Osteoblast (primary cell): Measurements from ENCODE around the gene RAB3D. TPM values are rescaled to one million over a fixed set of nuclear protein-coding genes. Genes with fewer than 3 reads are reported as not detected.
A peak's percentile ranks its signal among the peaks of the same experiment; 100 is the strongest.
"Not testable (repeated sequence)": the region's sequence is repeated elsewhere in the genome, so short reads cannot be mapped to it uniquely, and the experiment has no call there.

Experiments
- DNase-seq: peaks from one replicate; pipeline ENCODE4 v3.0.0; 2011; ENCODE audit warnings: low spot score, mixed read lengths; ENCODE audit not compliant: insufficient read length; ENCODE audit errors: missing footprints
- H2AFZ ChIP-seq: 2 replicates; pipeline ENCODE4 v1.6.0; 2011; ENCODE audit warnings: mild to moderate bottlenecking, low read length
- H3K27ac ChIP-seq: 2 replicates; pipeline ENCODE4 v1.5.1; 2011; ENCODE audit warnings: mild to moderate bottlenecking, low read depth, low read length, moderate library complexity
- H3K27me3 ChIP-seq: 2 replicates; pipeline ENCODE4 v1.6.0; 2012; ENCODE audit warnings: mild to moderate bottlenecking, control low read depth, inconsistent platforms, low read length, moderate library complexity; ENCODE audit not compliant: insufficient read depth
- H3K36me3 ChIP-seq: 2 replicates; pipeline ENCODE4 v1.5.1; 2011; ENCODE audit warnings: mild to moderate bottlenecking, low read length, control low read depth, moderate library complexity; ENCODE audit not compliant: insufficient read depth
- H3K4me1 ChIP-seq: 2 replicates; pipeline ENCODE4 v1.5.1; 2011; ENCODE audit warnings: mild to moderate bottlenecking, low read length, control low read depth, moderate library complexity; ENCODE audit not compliant: insufficient read depth
- H3K4me2 ChIP-seq: 2 replicates; pipeline ENCODE4 v1.6.0; 2011; ENCODE audit warnings: mild to moderate bottlenecking, low read length; ENCODE audit not compliant: insufficient read depth
- H3K4me3 ChIP-seq: fragments of 200-600 bp; sonication (generic); 3 replicates; pipeline ENCODE4 v1.5.1; 2012; ENCODE audit warnings: mild to moderate bottlenecking, low read length, inconsistent platforms; ENCODE audit not compliant: insufficient read depth
- H3K79me2 ChIP-seq: 2 replicates; pipeline ENCODE4 v1.6.0; 2012; ENCODE audit warnings: mild to moderate bottlenecking, low read length, control low read depth, inconsistent platforms; ENCODE audit not compliant: insufficient read depth
- H3K9me3 ChIP-seq: 2 replicates; pipeline ENCODE4 v1.5.1; 2011; ENCODE audit warnings: low read depth, low read length, control low read depth
- H4K20me1 ChIP-seq: 2 replicates; pipeline ENCODE4 v1.6.0; 2012; ENCODE audit warnings: mild to moderate bottlenecking, low read length, control low read depth; ENCODE audit not compliant: insufficient read depth
- CTCF ChIP-seq: IDR thresholded peaks from 2 replicates; pipeline ENCODE4 v1.5.1; 2011; ENCODE audit warnings: mild to moderate bottlenecking, low read depth, low read length, moderate library complexity; ENCODE audit errors: extremely low read depth
- total RNA-seq: library from RNA; depleted of rRNA; stranded (reverse); fragments of >200 nt; gene quantifications from 2 replicates; pipeline ENCODE4 v1.2.3, GENCODE V29; 2012

The RAB3D gene
- total RNA-seq, 1 donor = 3.3 TPM

- Histone ChIP-seq H3K4me2 (peak overlapping the region; percentile 83), H3K79me2 (peaks cover 10% of the 10 kb centered on the region), H3K27ac (no peak overlapping the region), H3K27me3 (peaks cover 14% of the 10 kb centered on the region), H3K9me3 (no peaks in the 10 kb centered on the region), H2AFZ (no peak overlapping the region), H3K4me1 (peaks cover 43% of the 10 kb centered on the region), H3K4me3 (no peak overlapping the region), H4K20me1 (peaks cover 10% of the 10 kb centered on the region), H3K36me3 (peaks cover 3% of the 10 kb centered on the region)
- no peak for TF ChIP-seq CTCF
- peak; percentile 27 for DNase-seq
These were observed 40.4 kb upstream of the RAB3D start for GRCh38 chr19:11379857-11380350.

- H3K27ac ChIP-seq, H3K36me3 ChIP-seq, H3K9me3 ChIP-seq, H2AFZ ChIP-seq, H3K79me2 ChIP-seq, DNase-seq, H3K4me2 ChIP-seq, H3K4me3 ChIP-seq: not testable (repeated sequence)
- H3K27me3 ChIP-seq = peaks cover 14% of the 10 kb centered on the region
- H4K20me1 ChIP-seq = peaks cover 10% of the 10 kb centered on the region
- H3K4me1 ChIP-seq = peaks cover 44% of the 10 kb centered on the region
These were observed 39.9 kb upstream of the RAB3D start for GRCh38 chr19:11379269-11379845.

- Histone ChIP-seq H3K4me1 (peaks cover 52% of the 10 kb centered on the region), H3K36me3 (peaks cover 3% of the 10 kb centered on the region), H3K79me2 (peaks cover 10% of the 10 kb centered on the region), H3K27me3 (peaks cover 11% of the 10 kb centered on the region), H3K4me2 (peak overlapping the region; percentile 60), H3K9me3 (no peaks in the 10 kb centered on the region), H3K27ac (peak overlapping the region; percentile 54), H2AFZ (no peak overlapping the region), H3K4me3 (peak overlapping the region; percentile 13), H4K20me1 (peaks cover 10% of the 10 kb centered on the region)
- DNase-seq = peak; percentile 98
- peak; percentile 25 for TF ChIP-seq CTCF
These were observed 39.1 kb upstream of the RAB3D start for GRCh38 chr19:11378319-11379189.

- Histone ChIP-seq H3K9me3 (no peaks in the 10 kb centered on the region), H3K4me2 (peak overlapping the region; percentile 41), H3K4me1 (peaks cover 52% of the 10 kb centered on the region), H3K27ac (peak overlapping the region; percentile 54), H2AFZ (no peak overlapping the region), H3K4me3 (no peak overlapping the region), H3K36me3 (peaks cover 3% of the 10 kb centered on the region), H3K27me3 (peaks cover 5% of the 10 kb centered on the region), H4K20me1 (peaks cover 10% of the 10 kb centered on the region), H3K79me2 (peaks cover 10% of the 10 kb centered on the region)
- peak; percentile 73 for DNase-seq
- no peak for TF ChIP-seq CTCF
These were observed 38.3 kb upstream of the RAB3D start for GRCh38 chr19:11377756-11378155.
